ENCODE data around the gene PRPF31. TPM values are rescaled to one million over a fixed set of nuclear protein-coding genes. Genes with fewer than 3 reads are reported as not detected.

PRPF31 gene, protein sequence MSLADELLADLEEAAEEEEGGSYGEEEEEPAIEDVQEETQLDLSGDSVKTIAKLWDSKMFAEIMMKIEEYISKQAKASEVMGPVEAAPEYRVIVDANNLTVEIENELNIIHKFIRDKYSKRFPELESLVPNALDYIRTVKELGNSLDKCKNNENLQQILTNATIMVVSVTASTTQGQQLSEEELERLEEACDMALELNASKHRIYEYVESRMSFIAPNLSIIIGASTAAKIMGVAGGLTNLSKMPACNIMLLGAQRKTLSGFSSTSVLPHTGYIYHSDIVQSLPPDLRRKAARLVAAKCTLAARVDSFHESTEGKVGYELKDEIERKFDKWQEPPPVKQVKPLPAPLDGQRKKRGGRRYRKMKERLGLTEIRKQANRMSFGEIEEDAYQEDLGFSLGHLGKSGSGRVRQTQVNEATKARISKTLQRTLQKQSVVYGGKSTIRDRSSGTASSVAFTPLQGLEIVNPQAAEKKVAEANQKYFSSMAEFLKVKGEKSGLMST
- 127 TPM for polyA plus RNA-seq (2012; ENCODE audit: insufficient read length, low read depth)

DNA sequence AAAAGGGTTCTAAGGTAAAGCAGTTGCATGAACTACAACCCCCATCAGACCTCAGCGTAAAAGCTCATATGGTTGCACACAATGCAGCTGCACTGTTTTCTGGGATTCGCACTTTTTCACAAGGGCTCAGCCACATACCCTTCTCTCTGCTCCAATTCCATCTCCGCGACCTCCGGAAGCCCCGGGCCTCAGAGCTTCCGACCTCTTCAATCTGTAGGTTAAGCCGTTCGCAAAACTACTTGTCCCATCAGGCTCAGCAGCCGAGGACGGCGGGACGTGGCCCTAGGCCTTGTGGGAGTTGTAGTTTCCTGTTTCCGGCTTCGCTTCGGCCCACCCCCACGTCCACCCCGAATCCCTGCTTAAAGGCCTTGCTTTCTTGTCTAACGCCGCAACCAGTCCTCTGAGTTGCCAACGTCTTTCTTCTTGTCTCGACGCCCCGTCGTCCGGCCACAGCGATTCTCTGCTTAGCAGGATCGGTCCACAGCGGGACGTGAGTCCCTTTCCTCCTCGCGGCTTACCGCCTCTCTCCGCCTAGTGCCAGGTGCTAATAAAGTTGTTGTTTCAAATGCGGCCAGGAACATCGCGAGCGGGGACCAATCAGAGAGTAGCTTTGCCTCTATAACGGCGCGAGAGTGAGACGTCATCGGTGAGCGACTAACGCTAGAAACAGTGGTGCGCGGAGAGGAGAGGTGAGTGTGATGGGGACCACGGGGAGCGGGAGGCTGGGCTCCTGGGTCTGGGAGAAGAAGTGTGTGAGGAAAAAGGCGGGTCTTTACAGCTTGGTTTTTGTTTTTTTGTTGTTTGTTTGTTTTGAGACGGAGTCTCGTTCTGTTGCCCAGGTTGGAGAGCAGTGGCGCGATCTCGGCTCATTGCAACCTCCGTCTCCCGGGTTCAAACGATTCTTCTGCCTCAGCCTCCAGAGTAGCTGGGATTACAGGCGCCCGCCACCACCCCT is at the start of gene PRPF31, which contains the start of gene TFPT:
PRPF31 (plus strand) TSS at position 646 of the 955 bp plus-strand sequence. CDS start 2,525 bp downstream, outside the sequence.
TFPT (minus strand) TSS at position 549 of the 955 bp plus-strand sequence; CDS start at position 161, 388 bp downstream.
- TF ChIP-seq REST (IDR thresholded peaks at IDR 0.05; ENCODE audit: insufficient read depth in 1 of 2, low read depth in 2 of 2, low read length in 2 of 2): no peak; a peak in 1 of 4 replicates
- TF ChIP-seq FOXP2 (optimal IDR thresholded peaks at IDR 0.05; ENCODE audit: borderline replicate concordance, extremely low read depth, extremely low read length, insufficient read depth): peak; percentile 73
- peak; percentile 80; the same call in 1 of the 2 replicates for TF ChIP-seq TAF1 (IDR thresholded peaks at IDR 0.05; ENCODE audit: borderline replicate concordance, insufficient read depth, low read length)
- peak; percentile 91 for TF ChIP-seq SIN3A (IDR thresholded peaks at IDR 0.05; ENCODE audit: borderline replicate concordance, insufficient read depth, low read length)
- TF ChIP-seq POLR2AphosphoS5 (IDR thresholded peaks at IDR 0.05; ENCODE audit: low read depth, low read length): peak; percentile 66; the same call in 1 of the 2 replicates

DNA sequence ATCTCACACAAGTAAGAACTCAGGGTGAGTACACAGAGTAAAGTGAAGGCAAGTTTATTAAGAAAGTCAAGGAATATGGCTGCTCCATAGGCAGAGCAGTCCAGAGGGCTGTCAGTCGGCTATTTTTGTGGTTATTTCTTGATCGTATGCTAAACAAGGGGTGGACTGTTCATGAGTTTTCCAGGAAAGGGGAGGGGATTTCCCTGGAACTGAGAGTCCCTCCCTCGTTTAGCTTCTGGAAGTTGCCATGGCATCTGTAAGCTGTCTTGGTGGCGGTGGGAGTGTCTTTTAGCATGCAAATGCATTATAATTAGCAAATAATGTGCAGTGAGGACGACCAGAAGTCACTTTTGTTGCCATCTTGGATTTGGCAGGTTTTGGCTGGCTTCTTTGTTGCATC is 46.1 kb upstream of the PRPF31 start:
- TF ChIP-seq REST (IDR thresholded peaks at IDR 0.05; ENCODE audit: insufficient read depth in 1 of 2, low read depth in 2 of 2, low read length in 2 of 2) (no peak), FOXP2 (optimal IDR thresholded peaks at IDR 0.05; ENCODE audit: borderline replicate concordance, extremely low read depth, extremely low read length, insufficient read depth) (no peak), POLR2AphosphoS5 (IDR thresholded peaks at IDR 0.05; ENCODE audit: low read depth, low read length) (no peak), TAF1 (IDR thresholded peaks at IDR 0.05; ENCODE audit: borderline replicate concordance, insufficient read depth, low read length) (no peak), SIN3A (IDR thresholded peaks at IDR 0.05; ENCODE audit: borderline replicate concordance, insufficient read depth, low read length) (no peak)

DNA sequence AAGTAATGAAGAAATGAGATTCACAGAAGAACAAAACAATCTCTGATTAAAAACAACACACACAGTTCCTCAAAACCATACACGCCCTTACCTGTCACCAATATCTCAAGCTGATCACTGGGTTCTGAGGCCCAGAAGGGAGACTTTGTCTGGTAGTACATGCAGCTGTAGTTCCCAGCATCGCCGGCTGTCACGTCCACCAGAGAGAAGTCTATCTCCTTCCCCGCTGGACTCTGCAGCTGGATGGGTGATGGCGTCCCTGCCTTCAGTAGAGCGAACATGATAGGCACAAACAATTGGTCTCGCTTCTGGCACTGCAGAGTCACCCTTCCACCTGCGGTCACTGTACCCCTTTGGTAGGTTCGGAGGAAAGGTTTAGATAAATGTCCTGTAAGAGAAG is 41.7 kb upstream of the PRPF31 start:
- TF ChIP-seq SIN3A (IDR thresholded peaks at IDR 0.05; ENCODE audit: borderline replicate concordance, insufficient read depth, low read length) (no peak), FOXP2 (optimal IDR thresholded peaks at IDR 0.05; ENCODE audit: borderline replicate concordance, extremely low read depth, extremely low read length, insufficient read depth) (no peak), POLR2AphosphoS5 (IDR thresholded peaks at IDR 0.05; ENCODE audit: low read depth, low read length) (no peak), REST (IDR thresholded peaks at IDR 0.05; ENCODE audit: insufficient read depth in 1 of 2, low read depth in 2 of 2, low read length in 2 of 2) (no peak), TAF1 (IDR thresholded peaks at IDR 0.05; ENCODE audit: borderline replicate concordance, insufficient read depth, low read length) (no peak)

DNA sequence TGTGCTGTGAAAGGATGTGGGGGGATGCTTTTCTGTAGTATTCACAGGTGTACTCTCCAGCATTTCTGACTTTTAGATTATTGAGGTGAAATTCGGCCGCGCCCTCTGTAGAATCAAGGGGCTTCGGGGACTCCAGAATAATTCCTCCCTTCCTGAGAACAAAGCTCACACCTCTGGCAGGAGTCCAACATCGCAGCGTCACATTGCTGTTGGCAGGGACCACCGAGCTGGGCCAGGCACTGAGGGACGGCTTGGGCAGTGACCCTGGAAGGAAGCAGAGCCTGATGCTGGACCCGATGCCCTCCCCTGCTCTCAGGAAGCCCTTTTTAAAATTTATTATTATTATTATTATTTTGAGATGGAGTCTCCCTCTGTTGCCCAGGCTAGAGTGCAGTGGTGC is 40.7 kb upstream of the PRPF31 start:
- TF ChIP-seq TAF1 (IDR thresholded peaks at IDR 0.05; ENCODE audit: borderline replicate concordance, insufficient read depth, low read length) (no peak), FOXP2 (optimal IDR thresholded peaks at IDR 0.05; ENCODE audit: borderline replicate concordance, extremely low read depth, extremely low read length, insufficient read depth) (no peak), POLR2AphosphoS5 (IDR thresholded peaks at IDR 0.05; ENCODE audit: low read depth, low read length) (no peak), SIN3A (IDR thresholded peaks at IDR 0.05; ENCODE audit: borderline replicate concordance, insufficient read depth, low read length) (no peak), REST (IDR thresholded peaks at IDR 0.05; ENCODE audit: insufficient read depth in 1 of 2, low read depth in 2 of 2, low read length in 2 of 2) (no peak)

Data from PFSK-1 (cell line).